Sigmoid colon (tissue), 7 donors: ENCODE measurements around the gene PPID. TPM values are rescaled to one million over a fixed set of nuclear protein-coding genes. Genes with fewer than 3 reads are reported as not detected.
A peak's percentile ranks its signal among the peaks of the same experiment; 100 is the strongest.

Experiments
- DNase-seq: peaks from one replicate; pipeline ENCODE4 v3.0.0-alpha.2; 2019
- H3K27ac ChIP-seq, 4 donors: fragments of 200-600 bp; sonication (generic); one replicate each; pipeline ENCODE4 v1.5.1; 2016 to 2019; ENCODE audit warnings: mild to moderate bottlenecking in 1 of 4
- H3K27me3 ChIP-seq, 3 donors: fragments of 200-600 bp; sonication (generic); one replicate each; pipeline ENCODE4 v1.5.1; 2019; ENCODE audit warnings: mild to moderate bottlenecking in 1 of 3
- H3K36me3 ChIP-seq, 4 donors: fragments of 200-600 bp; sonication (generic); one replicate each; pipeline ENCODE4 v1.5.1; 2016 to 2019
- H3K4me1 ChIP-seq, 4 donors: fragments of 200-600 bp; sonication (generic); one replicate each; pipeline ENCODE4 v1.5.1; 2017 to 2019
- H3K4me3 ChIP-seq, 4 donors: fragments of 200-600 bp; sonication (generic); one replicate each; pipeline ENCODE4 v1.5.1; 2017 to 2019; ENCODE audit warnings: mild to moderate bottlenecking in 2 of 4, moderate library complexity in 1 of 4
- H3K9me3 ChIP-seq, 4 donors: fragments of 200-600 bp in 3 of 4; sonication (generic) in 3 of 4; one replicate each; pipeline versions ENCODE4 v1.5.1 to v1.6.1; 2013 to 2019
- CTCF ChIP-seq, 4 experiments: fragments of 450-650 bp in 3 of 4; fragments of 200-600 bp in 1 of 4; IDR thresholded peaks; one replicate each; pipeline ENCODE4 v1.5.1; 2016 to 2019; ENCODE audit warnings: antibody characterized with exemption in 4 of 4, mild to moderate bottlenecking in 3 of 4, moderate library complexity in 2 of 4
- EP300 ChIP-seq, 4 donors: sonication (generic); formaldehyde crosslinking; IDR thresholded peaks; one replicate each; pipeline ENCODE4 v1.6.1; 2017; ENCODE audit warnings: antibody characterized with exemption in 4 of 4
- POLR2A ChIP-seq, 2 donors: fragments of 450-650 bp; IDR thresholded peaks; one replicate each; pipeline ENCODE4 v1.6.1; 2016; ENCODE audit warnings: antibody characterized with exemption in 2 of 2, mild to moderate bottlenecking in 2 of 2, moderate library complexity in 2 of 2
- POLR2AphosphoS5 ChIP-seq, 4 donors: sonication (generic); formaldehyde crosslinking; IDR thresholded peaks; one replicate each; pipeline ENCODE4 v1.6.1; 2017; ENCODE audit warnings: antibody characterized with exemption in 4 of 4
- WGBS, 2 donors: extraction: QIAGEN DNeasy Blood & Tissue Kit; methylation state at CpG; one replicate each; pipeline ENCODE4 v1.1.7; 2013; 5-methylcytosine and 5-hydroxymethylcytosine counted together
- intact Hi-C: fragments of 100-400 bp; cut with DNase I; formaldehyde crosslinking; loops from one replicate; pipeline ENCODE4 v1.15.1; 2023
- polyA plus RNA-seq, 3 donors: library from polyadenylated mRNA; stranded (reverse); fragments of 200-250 nt; gene quantifications; one replicate each; pipeline ENCODE4 v1.2.3, GENCODE V29; 2013
- total RNA-seq, 4 donors: library from RNA; depleted of rRNA; stranded (reverse); fragments of >200 nt; gene quantifications; one replicate each; pipeline ENCODE4 v1.1.0, GENCODE V29; 2016
- donor health status: healthy with polysubstance abuse.
- donor health status: Bipolar disorder and iron deficiency.
- donor health status: healthy.

PPID gene
- total and polyA plus RNA-seq, 7 donors = 17.4 to 54.8 (median 26.6) TPM

- intact Hi-C loops = loop anchor here (5.0 kb wide), 1 partner anchor 94 kb away; the partner anchor contains the start of gene FNIP2
- Histone ChIP-seq H3K27ac (no peak overlapping the region), H3K27me3 (no peaks in the 10 kb centered on the region), H3K36me3 (no peaks in the 10 kb centered on the region), H3K4me1 (peaks cover 0 to 29% (median 24%) of the 10 kb centered on the region in 4 donors), H3K9me3 (no peaks in the 10 kb centered on the region), H3K4me3 (no peak overlapping the region)
- DNase-seq = no peak
- WGBS, 2 donors = 83 to 92% methylated on average over 3 of the region's 3 CpGs
- no peak for TF ChIP-seq EP300 (IDR thresholded peaks at IDR 0.05)
- no peak for TF ChIP-seq POLR2A (IDR thresholded peaks at IDR 0.05)
- no peak for TF ChIP-seq POLR2AphosphoS5 (IDR thresholded peaks at IDR 0.05)
- TF ChIP-seq CTCF (IDR thresholded peaks at IDR 0.05) = no peak
These were observed 49.6 kb downstream of the PPID start for GRCh38 chr4:158673633-158674032.

- intact Hi-C loops = loop anchor here (5.0 kb wide), 1 partner anchor 95 kb away; the partner anchor contains the start of gene FNIP2
- DNase-seq = peak; percentile 100
- WGBS, 2 donors = 0% methylated on average over 60 of the region's 60 CpGs
- H3K36me3 ChIP-seq = no peaks in the 10 kb centered on the region
- TF ChIP-seq CTCF (IDR thresholded peaks at IDR 0.05) (peak; percentile 39 to 71 (median 58)), POLR2A (IDR thresholded peaks at IDR 0.05) (peak; percentile 43 to 70), EP300 (IDR thresholded peaks at IDR 0.05) (peak in 1 of 4 donors; percentile 82), POLR2AphosphoS5 (IDR thresholded peaks at IDR 0.05) (peak; percentile 77 to 99 (median 90))
- peaks cover 0 to 29% (median 24%) of the 10 kb centered on the region in 4 donors for H3K4me1 ChIP-seq
- H3K4me3 ChIP-seq = peak within 1 kb of the TSS; percentile 71 to 90 (median 84)
- peak within 1 kb of the TSS; percentile 88 to 99 (median 96) for H3K27ac ChIP-seq
- H3K9me3 ChIP-seq = no peaks in the 10 kb centered on the region
- H3K27me3 ChIP-seq = no peaks in the 10 kb centered on the region
These were observed 51.0 kb downstream of the PPID start, which contains the start of gene ETFDH for GRCh38 chr4:158671915-158672806. Gene ETFDH (plus strand): TSS chr4:158672296. CDS start chr4:158672457, 161 bp downstream.

- Histone ChIP-seq H3K4me1 (peaks cover 0 to 29% (median 24%) of the 10 kb centered on the region in 4 donors), H3K27ac (peak within 1 kb of the TSS; percentile 88 to 99 (median 96)), H3K9me3 (no peaks in the 10 kb centered on the region), H3K4me3 (peak within 1 kb of the TSS; percentile 71 to 90 (median 84)), H3K36me3 (no peaks in the 10 kb centered on the region), H3K27me3 (no peaks in the 10 kb centered on the region)
- 0% methylated on average over 20 of the region's 20 CpGs for WGBS, 2 donors
- no peak for TF ChIP-seq POLR2A (IDR thresholded peaks at IDR 0.05)
- TF ChIP-seq EP300 (IDR thresholded peaks at IDR 0.05) = no peak
- TF ChIP-seq POLR2AphosphoS5 (IDR thresholded peaks at IDR 0.05) = no peak
- TF ChIP-seq CTCF (IDR thresholded peaks at IDR 0.05) = no peak
- no peak for DNase-seq
- intact Hi-C loops = loop anchor here (5.0 kb wide), 1 partner anchor 96 kb away; the partner anchor contains the start of gene FNIP2
These were observed 51.6 kb downstream of the PPID start, which contains the start of gene C4orf46 for GRCh38 chr4:158671665-158671914. Gene C4orf46 (minus strand): TSS chr4:158671887. CDS start chr4:158671801, 86 bp downstream.

GRCh38 chr4:158670975-158671664, 52.1 kb downstream of the PPID start:
- 0% methylated on average over 35 of the region's 35 CpGs for WGBS, 2 donors
- DNase-seq = peak; percentile 78
- Histone ChIP-seq H3K27me3 (no peaks in the 10 kb centered on the region), H3K4me1 (peaks cover 0 to 29% (median 24%) of the 10 kb centered on the region in 4 donors), H3K9me3 (no peaks in the 10 kb centered on the region), H3K27ac (peak overlapping the region; percentile 88 to 99 (median 96)), H3K4me3 (peak overlapping the region; percentile 71 to 90 (median 84)), H3K36me3 (no peaks in the 10 kb centered on the region)
- intact Hi-C loops = loop anchor here (5.0 kb wide), 1 partner anchor 96 kb away; the partner anchor contains the start of gene FNIP2
- no peak for TF ChIP-seq POLR2A (IDR thresholded peaks at IDR 0.05)
- peak in 3 of 4 donors; percentile 37 to 58 (median 50) for TF ChIP-seq POLR2AphosphoS5 (IDR thresholded peaks at IDR 0.05)
- no peak for TF ChIP-seq CTCF (IDR thresholded peaks at IDR 0.05)
- peak in 1 of 4 donors; percentile 7 for TF ChIP-seq EP300 (IDR thresholded peaks at IDR 0.05)
